ENCODE data around the gene ASTN2.

DNA sequence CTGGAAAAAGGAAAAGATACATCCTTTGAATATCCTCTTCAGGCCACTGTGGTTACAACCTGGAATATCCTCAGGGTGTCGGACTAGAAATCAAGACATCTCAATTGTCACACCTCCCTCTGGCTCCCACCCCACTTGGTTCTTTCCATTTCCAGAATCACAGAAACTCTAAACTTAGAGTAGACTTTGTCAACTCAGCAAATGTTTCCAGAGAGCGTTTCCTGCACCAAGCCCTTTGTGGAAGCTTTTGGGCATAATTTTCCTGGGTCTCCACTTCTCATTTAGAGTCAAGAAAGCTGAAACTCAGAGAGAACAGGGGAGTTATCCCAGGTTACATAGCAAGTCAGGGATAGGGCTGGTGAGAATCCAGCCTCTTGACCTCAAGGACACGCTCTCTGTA, 108.8 kb downstream of the ASTN2 start:
- no peak for TF ChIP-seq JUN (IDR thresholded peaks at IDR 0.05)
- no peak for TF ChIP-seq RFX5 (IDR thresholded peaks at IDR 0.05)
